Measurements from ENCODE around the gene MTG2.

Gene MTG2

DNA sequence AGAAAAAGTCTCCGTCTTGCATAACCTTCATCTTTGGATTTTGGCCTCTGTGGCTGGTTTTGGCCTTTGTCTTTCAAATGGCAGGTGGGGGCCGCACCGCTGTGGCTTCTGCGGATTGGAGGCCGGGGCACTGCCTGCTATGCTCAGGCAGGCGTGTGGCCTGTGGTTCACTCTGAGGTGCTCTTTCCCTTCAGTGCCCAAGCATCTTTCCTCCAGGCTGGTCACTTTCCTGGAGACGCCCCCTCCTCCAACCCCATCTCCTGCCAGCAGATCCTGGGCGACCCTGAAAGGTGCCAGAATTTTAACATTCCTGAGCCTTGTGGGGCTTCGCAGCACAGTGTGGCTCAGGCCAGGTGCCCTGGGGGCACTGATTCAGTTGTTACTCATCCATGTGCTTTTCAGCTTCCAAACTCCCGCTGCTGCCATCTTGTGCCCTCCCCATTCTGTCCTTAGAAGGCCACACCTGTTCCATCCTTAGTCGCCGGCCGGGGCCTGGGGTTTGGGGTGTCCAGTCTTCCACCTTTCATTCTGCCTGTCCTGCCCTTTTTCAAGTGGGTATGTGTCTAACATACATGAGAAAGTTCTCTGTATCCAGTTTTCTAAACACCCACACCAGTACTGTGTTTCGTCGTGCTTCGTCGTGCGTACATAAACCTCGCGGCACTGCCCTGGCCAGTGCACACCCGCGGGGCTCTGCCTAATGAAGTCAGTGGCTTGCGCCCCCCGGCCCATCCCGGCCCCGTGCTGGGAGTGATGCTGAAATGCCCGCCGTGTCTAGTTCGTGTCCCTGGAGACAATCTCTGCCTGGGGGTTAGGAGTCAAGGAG, 27.2 kb upstream of the MTG2 start:
- no peak for TF ChIP-seq CTCF (IDR thresholded peaks at IDR 0.05)
- no peak overlapping the region for H3K27ac ChIP-seq
- H3K4me3 ChIP-seq: no peak overlapping the region
- DNase-seq (ENCODE audit: low spot score): no peak

DNA sequence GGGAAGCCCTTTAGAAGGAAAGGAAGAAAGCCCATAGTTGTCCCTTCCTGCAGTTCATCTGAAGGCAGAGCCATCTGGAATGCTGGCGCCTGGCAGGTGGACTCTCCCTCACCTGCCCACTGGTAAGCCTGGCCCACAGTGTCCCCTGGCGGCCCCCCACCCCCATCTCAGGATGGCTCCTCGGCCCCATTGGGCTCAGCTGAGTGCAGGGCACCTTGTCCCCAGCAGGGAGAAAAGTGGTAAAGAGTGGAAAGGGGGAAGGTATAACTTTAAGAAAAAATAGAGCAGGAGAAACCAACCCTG, 26.6 kb upstream of the MTG2 start:
- no peak for DNase-seq (ENCODE audit: low spot score)
- no peak overlapping the region for H3K27ac ChIP-seq
- H3K4me3 ChIP-seq: no peak overlapping the region
- no peak for TF ChIP-seq CTCF (IDR thresholded peaks at IDR 0.05)

DNA sequence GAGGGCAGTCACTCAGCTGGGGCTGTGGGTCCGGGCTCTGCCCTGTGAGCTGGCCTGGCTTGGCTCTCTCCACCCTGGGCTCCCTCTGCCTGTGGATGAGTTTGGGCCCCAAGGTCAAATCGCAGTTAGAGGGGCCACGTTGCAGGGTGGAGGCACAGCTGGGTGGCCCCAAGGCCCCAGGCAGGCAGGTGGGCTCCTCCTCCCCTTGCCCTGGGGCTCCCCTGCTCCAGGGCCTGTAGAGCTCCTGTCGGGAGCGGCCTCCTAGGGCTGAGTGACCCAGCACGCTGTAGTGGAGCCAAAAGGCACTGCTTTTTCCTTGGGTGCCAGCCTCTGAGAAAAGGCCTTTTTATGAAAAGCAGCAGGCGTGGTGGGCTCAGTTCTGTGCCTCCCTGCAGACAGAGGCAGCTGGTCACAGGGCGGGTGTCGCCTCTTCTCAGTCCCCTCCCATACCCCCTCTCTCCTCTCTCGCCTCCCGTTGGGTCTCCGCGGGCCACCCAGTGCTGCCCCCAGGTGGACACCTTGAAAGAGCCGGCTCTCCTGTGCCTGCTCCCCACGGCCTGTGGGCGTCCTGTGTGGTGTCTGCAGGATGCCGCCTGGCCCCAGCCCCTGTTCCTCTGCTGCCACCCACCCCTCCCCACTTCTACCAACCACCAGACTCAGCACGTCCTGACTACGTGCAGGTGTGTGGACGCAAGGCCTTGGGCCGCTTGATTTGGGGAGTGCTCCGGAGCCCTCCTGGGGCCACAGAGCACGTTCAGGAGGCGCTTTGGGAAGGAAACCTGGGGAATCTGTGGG, 26.0 kb upstream of the MTG2 start:
- Histone ChIP-seq H3K4me3 (no peak overlapping the region), H3K27ac (no peak overlapping the region)
- peak; percentile 32 for TF ChIP-seq CTCF (IDR thresholded peaks at IDR 0.05)
- DNase-seq (ENCODE audit: low spot score): no peak

DNA sequence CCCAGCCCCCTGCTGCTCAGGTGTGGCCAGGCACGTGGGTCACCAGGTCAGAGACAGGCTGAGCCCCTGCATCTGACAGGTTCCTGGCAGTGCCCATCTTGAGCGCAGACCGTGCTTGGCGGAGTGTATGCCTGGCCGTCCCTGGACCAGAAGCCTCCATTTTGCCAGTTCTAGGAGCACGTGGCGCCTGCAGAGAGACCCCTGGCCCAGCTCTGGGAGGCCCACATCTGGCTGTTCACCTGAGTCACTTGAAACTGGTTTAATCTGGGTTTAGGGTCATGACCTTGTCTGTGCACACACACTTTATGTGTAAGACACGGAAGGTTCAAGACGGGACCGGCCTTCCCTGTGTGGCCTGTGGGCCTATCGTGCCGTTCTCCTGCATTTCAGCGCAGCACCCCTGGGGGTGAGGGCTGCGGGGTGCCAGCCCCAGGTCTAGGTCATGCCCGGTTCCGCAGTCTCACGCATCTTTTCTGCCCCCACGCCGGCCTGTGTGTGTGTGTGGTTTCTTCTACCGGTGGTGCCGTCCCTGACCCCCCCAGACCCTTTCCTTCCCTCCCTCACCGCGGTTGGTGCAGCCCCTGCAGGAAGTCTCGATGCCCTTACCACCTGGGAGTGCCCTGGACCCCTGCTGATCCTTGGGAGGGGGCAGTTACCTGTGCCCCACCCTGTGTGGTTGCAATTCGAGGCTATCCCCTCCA, 25.3 kb upstream of the MTG2 start:
- no peak for TF ChIP-seq CTCF (IDR thresholded peaks at IDR 0.05)
- Histone ChIP-seq H3K4me3 (no peak overlapping the region), H3K27ac (no peak overlapping the region)
- no peak for DNase-seq (ENCODE audit: low spot score)

DNA sequence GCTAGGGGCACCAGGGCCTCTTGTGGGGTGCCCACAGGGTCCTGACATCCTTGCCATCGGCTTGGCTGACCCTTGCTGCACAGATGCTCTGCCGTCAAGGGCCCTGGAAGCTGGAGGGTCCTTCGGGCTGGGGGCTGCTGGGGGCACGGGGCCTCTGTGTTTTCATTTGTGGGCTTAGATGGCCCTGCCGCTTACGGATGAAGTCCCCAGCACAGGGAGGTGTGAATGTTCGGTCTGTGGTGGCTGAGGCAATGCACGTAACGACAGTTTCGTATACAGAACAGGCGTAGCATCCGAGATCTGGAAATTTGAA, 24.8 kb upstream of the MTG2 start:
- H3K27ac ChIP-seq: no peak overlapping the region
- H3K4me3 ChIP-seq: no peak overlapping the region
- TF ChIP-seq CTCF (IDR thresholded peaks at IDR 0.05): no peak
- no peak for DNase-seq (ENCODE audit: low spot score)

DNA sequence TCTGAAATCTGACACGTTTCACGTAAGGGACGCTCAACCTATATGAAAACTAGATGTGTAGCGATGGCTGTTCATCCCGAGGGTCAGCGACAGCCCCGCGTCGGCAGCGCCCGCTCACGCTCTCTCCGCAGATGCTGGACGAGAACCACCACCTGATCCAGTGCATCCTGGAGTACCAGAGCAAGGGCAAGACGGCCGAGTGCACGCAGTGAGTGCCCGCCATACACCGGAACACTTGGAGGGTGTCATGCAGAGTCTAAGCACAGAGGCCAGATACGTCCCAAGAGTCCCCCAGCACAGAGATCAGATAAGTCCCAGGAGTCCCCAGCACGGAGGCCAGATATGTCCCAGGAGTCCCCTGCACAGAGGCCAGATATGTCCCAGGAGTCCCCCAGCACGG, 24.3 kb upstream of the MTG2 start:
- H3K4me3 ChIP-seq: no peak overlapping the region

More for the DNA sequence above, 24.3 kb upstream of the MTG2 start:
- DNase-seq (ENCODE audit: low spot score): no peak
- no peak for TF ChIP-seq CTCF (IDR thresholded peaks at IDR 0.05)
- no peak overlapping the region for H3K27ac ChIP-seq
